ENCODE data around the gene ZNF804A.

DNA sequence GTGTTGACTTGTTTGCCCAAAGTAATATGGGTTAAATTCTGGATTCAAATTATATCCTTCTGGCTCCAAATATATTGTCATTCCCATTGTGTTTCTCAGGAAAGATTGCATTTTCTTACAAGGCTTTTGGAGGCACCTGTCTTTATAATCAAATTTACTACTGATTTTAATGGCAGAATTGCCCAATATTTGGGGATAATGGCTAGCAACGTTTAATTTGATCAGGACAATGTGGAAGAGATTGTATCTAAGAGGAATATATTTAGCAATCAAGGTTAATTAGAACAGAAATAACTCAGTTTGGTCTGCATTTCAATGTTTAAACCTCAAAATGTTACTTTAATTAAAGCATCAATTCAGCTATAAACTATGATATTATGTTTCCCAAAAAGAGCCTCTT lies 41.7 kb upstream of the ZNF804A start:
- TF ChIP-seq, protein P1, sequence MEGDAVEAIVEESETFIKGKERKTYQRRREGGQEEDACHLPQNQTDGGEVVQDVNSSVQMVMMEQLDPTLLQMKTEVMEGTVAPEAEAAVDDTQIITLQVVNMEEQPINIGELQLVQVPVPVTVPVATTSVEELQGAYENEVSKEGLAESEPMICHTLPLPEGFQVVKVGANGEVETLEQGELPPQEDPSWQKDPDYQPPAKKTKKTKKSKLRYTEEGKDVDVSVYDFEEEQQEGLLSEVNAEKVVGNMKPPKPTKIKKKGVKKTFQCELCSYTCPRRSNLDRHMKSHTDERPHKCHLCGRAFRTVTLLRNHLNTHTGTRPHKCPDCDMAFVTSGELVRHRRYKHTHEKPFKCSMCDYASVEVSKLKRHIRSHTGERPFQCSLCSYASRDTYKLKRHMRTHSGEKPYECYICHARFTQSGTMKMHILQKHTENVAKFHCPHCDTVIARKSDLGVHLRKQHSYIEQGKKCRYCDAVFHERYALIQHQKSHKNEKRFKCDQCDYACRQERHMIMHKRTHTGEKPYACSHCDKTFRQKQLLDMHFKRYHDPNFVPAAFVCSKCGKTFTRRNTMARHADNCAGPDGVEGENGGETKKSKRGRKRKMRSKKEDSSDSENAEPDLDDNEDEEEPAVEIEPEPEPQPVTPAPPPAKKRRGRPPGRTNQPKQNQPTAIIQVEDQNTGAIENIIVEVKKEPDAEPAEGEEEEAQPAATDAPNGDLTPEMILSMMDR (IDR thresholded peaks at IDR 0.05): no peak
- no peak for TF ChIP-seq POLR2AphosphoS5 (IDR thresholded peaks at IDR 0.05)
